ENCODE measurements around the gene GPR15LG.

GRCh38 chr10:84159076-84159685 lies 14.4 kb upstream of the GPR15LG start:
- TF ChIP-seq CTCF (IDR thresholded peaks at IDR 0.05) (no peak), POLR2A (IDR thresholded peaks at IDR 0.05) (no peak)

All from body of pancreas (tissue), 4 donors.